HCT116 (cell line): ENCODE data around the gene SEC23A. TPM values are rescaled to one million over a fixed set of nuclear protein-coding genes. Genes with fewer than 3 reads are reported as not detected.

Experiments
- ATAC-seq: fragments of 200-7000 bp; cut with Tn5 transposase; 2 replicates; pipeline ENCODE4 v1.9.1; 2020; ENCODE audit warnings: mild to moderate bottlenecking, moderate library complexity
- BruUV-seq: library from RNA; stranded (reverse); fragments of 400-500 nt; replicated peaks from 2 replicates; lab custom pipeline; 2021; lab: Mats Ljungman, UMichigan
- CTCF ChIA-PET: fragments of 300-600 bp; sonication (Branson Sonifier 250); formaldehyde crosslinking; loops from one replicate; lab custom pipeline; 2021; ENCODE audit warnings: antibody characterized with exemption; lab: Charles Lee
- POLR2A ChIA-PET: fragments of 300-600, 350-600 bp; sonication (Branson Sonifier 250); formaldehyde crosslinking; loops from one replicate; lab custom pipeline; 2021; ENCODE audit warnings: antibody characterized with exemption; lab: Charles Lee
- RAD21 ChIA-PET, 2 experiments: fragments of 300-600 bp; sonication (Branson Sonifier 250); formaldehyde crosslinking; loops; one replicate each; lab custom pipeline; 2023; ENCODE audit warnings: low total read pairs in 2 of 2; ENCODE audit not compliant: uncharacterized antibody in 2 of 2, unreplicated experiment in 2 of 2, low non-redundant PET in 1 of 2; lab: Charles Lee
- DNase-seq: peaks from one replicate; pipeline ENCODE4 v3.0.0-alpha.2; 2010; ENCODE audit warnings: low read depth, low spot score
- H2AFZ ChIP-seq: fragments of 200-600 bp; shearing (Covaris generic), sonication (generic); 2 replicates; pipeline ENCODE4 v1.6.1; 2017; ENCODE audit warnings: low read depth, mixed run types, mixed read lengths, antibody characterized with exemption, low read length; ENCODE audit not compliant: poor library complexity, severe bottlenecking
- H3K27ac ChIP-seq: 2 replicates; pipeline ENCODE4 v1.5.1; 2012; ENCODE audit warnings: low read depth, low read length
- H3K27me3 ChIP-seq: fragments of 200-600 bp; sonication (generic); 2 replicates; pipeline ENCODE4 v1.6.1; 2016; ENCODE audit warnings: mixed run types, low read length, mixed read lengths; ENCODE audit not compliant: insufficient read depth
- H3K36me3 ChIP-seq, 2 experiments: fragments of 200-500 bp in 1 of 2; fragments of 200-600 bp in 1 of 2; sonication (Bioruptor generic) in 1 of 2; sonication (generic) in 1 of 2; 2 replicates each; pipeline versions ENCODE4 v1.5.1 to v1.6.1; 2014 to 2016; ENCODE audit warnings: low read length in 2 of 2, inconsistent platforms in 1 of 2, mixed read lengths in 1 of 2, mixed run types in 1 of 2; ENCODE audit not compliant: insufficient read depth in 2 of 2, control insufficient read depth in 1 of 2
- H3K4me1 ChIP-seq, 2 experiments: fragments of 200-600 bp in 1 of 2; sonication (generic) in 1 of 2; 2 replicates each; pipeline versions ENCODE4 v1.5.1 to v1.6.1; 2012 to 2017; ENCODE audit warnings: low read length in 2 of 2, inconsistent platforms in 1 of 2, mild to moderate bottlenecking in 1 of 2, mixed read lengths in 1 of 2, mixed run types in 1 of 2, moderate library complexity in 1 of 2; ENCODE audit not compliant: insufficient read depth in 2 of 2, control insufficient read depth in 1 of 2
- H3K4me2 ChIP-seq: fragments of 200-600 bp; sonication (generic); 2 replicates; pipeline ENCODE4 v1.6.1; 2017; ENCODE audit warnings: mixed run types, low read length, mixed read lengths
- H3K4me3 ChIP-seq, 2 experiments: fragments of 200-600 bp in 1 of 2; sonication (generic) in 1 of 2; replicated peaks in 1 of 2; 2 replicates each; pipeline ENCODE4 v1.5.1; 2011 to 2016; ENCODE audit warnings: low read length in 2 of 2, control low read depth in 1 of 2, low read depth in 1 of 2, mild to moderate bottlenecking in 1 of 2, mixed read lengths in 1 of 2, mixed run types in 1 of 2
- H3K79me2 ChIP-seq: fragments of 200-600 bp; sonication (generic); 2 replicates; pipeline ENCODE4 v1.6.1; 2017; ENCODE audit warnings: mild to moderate bottlenecking, mixed run types, low read length, moderate library complexity, mixed read lengths; ENCODE audit not compliant: insufficient read depth
- H3K9ac ChIP-seq: fragments of 200-600 bp; sonication (generic); 2 replicates; pipeline ENCODE4 v1.6.1; 2016; ENCODE audit warnings: low read length, mixed read lengths
- H3K9me2 ChIP-seq: fragments of 200-600 bp; sonication (generic), shearing (Covaris generic); 2 replicates; pipeline ENCODE4 v1.6.1; 2017; ENCODE audit warnings: mixed run types, mild to moderate bottlenecking, moderate library complexity; ENCODE audit not compliant: insufficient read depth
- H3K9me3 ChIP-seq, 2 experiments: fragments of 200-500 bp in 1 of 2; fragments of 200-600 bp in 1 of 2; sonication (Bioruptor generic) in 1 of 2; sonication (generic) in 1 of 2; 2 replicates each; pipeline ENCODE4 v1.6.1; 2014 to 2017; ENCODE audit warnings: low read length in 2 of 2, mixed read lengths in 2 of 2, inconsistent platforms in 1 of 2, low read depth in 1 of 2, mild to moderate bottlenecking in 1 of 2, mixed run types in 1 of 2, moderate library complexity in 1 of 2; ENCODE audit not compliant: control insufficient read depth in 1 of 2, insufficient read depth in 1 of 2
- H4K20me1 ChIP-seq: fragments of 200-600 bp; sonication (generic), shearing (Covaris generic); 2 replicates; pipeline ENCODE4 v1.6.1; 2017; ENCODE audit warnings: mixed run types, mild to moderate bottlenecking, moderate library complexity; ENCODE audit not compliant: insufficient read depth
- CBX3 ChIP-seq: IDR thresholded peaks from 2 replicates; pipeline ENCODE4 v1.6.1; 2012; ENCODE audit warnings: low read depth
- EGR1 ChIP-seq: IDR thresholded peaks from 2 replicates; pipeline ENCODE4 v1.6.1; 2012; ENCODE audit warnings: low read depth
- EZH2 ChIP-seq: fragments of 200-600 bp; sonication (generic); IDR thresholded peaks from 2 replicates; pipeline ENCODE4 v1.6.1; 2017; ENCODE audit warnings: antibody characterized with exemption, mixed run types
- JUND ChIP-seq: IDR thresholded peaks from 2 replicates; pipeline ENCODE4 v1.6.1; 2012
- POLR2AphosphoS5 ChIP-seq: IDR thresholded peaks from 2 replicates; pipeline ENCODE4 v1.6.1; 2011; ENCODE audit warnings: mild to moderate bottlenecking, low read depth, low read length, moderate library complexity
- SIN3A ChIP-seq: IDR thresholded peaks from 2 replicates; pipeline ENCODE4 v1.6.1; 2012; ENCODE audit warnings: low read depth
- SRF ChIP-seq: IDR thresholded peaks from 2 replicates; pipeline ENCODE4 v1.6.1; 2012; ENCODE audit warnings: low read depth
- intact Hi-C: fragments of 100-400 bp; cut with micrococcal nuclease; formaldehyde crosslinking; loops from 2 replicates; pipeline ENCODE4 v1.10.0; 2022
- total RNA-seq: library from RNA; stranded (reverse); gene quantifications from one replicate; pipeline ENCODE4 v1.2.1, GENCODE V29; 2021; ENCODE audit not compliant: unreplicated experiment
- TF ChIP-seq, protein P1 (sequence below): IDR thresholded peaks from 2 replicates; pipeline ENCODE4 v1.6.1; 2012; ENCODE audit warnings: low read depth
- TF ChIP-seq, protein P2 (sequence below): IDR thresholded peaks from 2 replicates; pipeline ENCODE4 v1.6.1; 2012
- TF ChIP-seq, protein P3 (sequence below), 3 experiments: fragments of 200-600 bp in 1 of 3; sonication (generic) in 1 of 3; IDR thresholded peaks in 2 of 3; conservative IDR thresholded peaks in 1 of 3; 2 replicates each; pipeline ENCODE4 v1.5.1; 2012 to 2017; ENCODE audit warnings: low read depth in 2 of 3, low read length in 2 of 3, antibody characterized with exemption in 1 of 3, borderline replicate concordance in 1 of 3, control low read depth in 1 of 3, mild to moderate bottlenecking in 1 of 3, mixed read lengths in 1 of 3, mixed run types in 1 of 3, moderate library complexity in 1 of 3; ENCODE audit not compliant: insufficient read depth in 1 of 3

SEC23A gene
- total RNA-seq, 1 experiment from 2014 or later, result 81.7 TPM

DNA sequence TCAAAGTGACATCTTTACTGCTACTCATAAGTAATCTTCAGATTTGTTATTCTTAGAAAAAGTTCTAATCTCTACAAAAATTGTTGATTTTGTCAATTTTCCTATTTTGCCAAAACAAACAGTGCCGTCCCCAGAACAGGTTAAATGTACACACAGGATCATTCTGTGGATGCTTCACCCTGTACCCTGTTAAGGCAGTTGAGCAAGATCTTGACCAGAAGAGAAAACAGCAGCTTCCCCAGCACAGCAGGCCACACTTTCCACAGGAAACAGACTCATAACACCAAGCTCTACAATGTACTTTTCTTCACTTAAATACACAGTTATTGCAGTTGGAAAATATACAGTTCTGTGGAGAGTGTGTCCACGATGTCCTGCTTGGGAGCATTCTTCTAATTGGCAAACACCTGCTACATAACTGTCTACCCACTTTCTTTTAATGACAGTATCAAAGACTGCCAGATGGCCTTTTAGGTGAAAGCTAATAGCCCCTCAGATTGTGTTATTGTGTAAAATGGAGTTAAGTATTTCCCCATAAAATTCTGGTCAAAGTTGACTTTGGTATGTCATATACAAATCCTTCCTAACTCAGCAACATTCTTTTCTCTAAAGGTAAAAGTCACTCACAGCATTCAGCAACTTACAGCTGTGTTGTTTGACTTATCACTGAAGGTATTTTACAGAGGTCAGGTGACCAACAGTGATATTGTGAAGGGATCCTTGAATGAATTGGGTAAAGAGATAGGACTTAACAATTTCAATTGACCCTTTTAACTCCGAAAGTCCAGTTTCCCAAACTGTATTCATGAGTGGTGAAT, 77.0 kb downstream of the SEC23A start:
- CTCF ChIA-PET, result interaction anchor here (1.4 to 1.5 kb wide), 2 partner anchors 9 to 11 kb away, joined by 3 to 6 read pairs; no protein-coding TSS in a partner anchor
- no peak for DNase-seq
- no peak for TF ChIP-seq POLR2AphosphoS5
- TF ChIP-seq SRF, result no peak
- no peak for TF ChIP-seq CBX3
- TF ChIP-seq, protein P1, sequence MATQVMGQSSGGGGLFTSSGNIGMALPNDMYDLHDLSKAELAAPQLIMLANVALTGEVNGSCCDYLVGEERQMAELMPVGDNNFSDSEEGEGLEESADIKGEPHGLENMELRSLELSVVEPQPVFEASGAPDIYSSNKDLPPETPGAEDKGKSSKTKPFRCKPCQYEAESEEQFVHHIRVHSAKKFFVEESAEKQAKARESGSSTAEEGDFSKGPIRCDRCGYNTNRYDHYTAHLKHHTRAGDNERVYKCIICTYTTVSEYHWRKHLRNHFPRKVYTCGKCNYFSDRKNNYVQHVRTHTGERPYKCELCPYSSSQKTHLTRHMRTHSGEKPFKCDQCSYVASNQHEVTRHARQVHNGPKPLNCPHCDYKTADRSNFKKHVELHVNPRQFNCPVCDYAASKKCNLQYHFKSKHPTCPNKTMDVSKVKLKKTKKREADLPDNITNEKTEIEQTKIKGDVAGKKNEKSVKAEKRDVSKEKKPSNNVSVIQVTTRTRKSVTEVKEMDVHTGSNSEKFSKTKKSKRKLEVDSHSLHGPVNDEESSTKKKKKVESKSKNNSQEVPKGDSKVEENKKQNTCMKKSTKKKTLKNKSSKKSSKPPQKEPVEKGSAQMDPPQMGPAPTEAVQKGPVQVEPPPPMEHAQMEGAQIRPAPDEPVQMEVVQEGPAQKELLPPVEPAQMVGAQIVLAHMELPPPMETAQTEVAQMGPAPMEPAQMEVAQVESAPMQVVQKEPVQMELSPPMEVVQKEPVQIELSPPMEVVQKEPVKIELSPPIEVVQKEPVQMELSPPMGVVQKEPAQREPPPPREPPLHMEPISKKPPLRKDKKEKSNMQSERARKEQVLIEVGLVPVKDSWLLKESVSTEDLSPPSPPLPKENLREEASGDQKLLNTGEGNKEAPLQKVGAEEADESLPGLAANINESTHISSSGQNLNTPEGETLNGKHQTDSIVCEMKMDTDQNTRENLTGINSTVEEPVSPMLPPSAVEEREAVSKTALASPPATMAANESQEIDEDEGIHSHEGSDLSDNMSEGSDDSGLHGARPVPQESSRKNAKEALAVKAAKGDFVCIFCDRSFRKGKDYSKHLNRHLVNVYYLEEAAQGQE, result no peak
- no peak for TF ChIP-seq JUND
- TF ChIP-seq, protein P2, sequence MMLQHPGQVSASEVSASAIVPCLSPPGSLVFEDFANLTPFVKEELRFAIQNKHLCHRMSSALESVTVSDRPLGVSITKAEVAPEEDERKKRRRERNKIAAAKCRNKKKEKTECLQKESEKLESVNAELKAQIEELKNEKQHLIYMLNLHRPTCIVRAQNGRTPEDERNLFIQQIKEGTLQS, result no peak
- no peak for TF ChIP-seq EZH2
- TF ChIP-seq, protein P3, sequence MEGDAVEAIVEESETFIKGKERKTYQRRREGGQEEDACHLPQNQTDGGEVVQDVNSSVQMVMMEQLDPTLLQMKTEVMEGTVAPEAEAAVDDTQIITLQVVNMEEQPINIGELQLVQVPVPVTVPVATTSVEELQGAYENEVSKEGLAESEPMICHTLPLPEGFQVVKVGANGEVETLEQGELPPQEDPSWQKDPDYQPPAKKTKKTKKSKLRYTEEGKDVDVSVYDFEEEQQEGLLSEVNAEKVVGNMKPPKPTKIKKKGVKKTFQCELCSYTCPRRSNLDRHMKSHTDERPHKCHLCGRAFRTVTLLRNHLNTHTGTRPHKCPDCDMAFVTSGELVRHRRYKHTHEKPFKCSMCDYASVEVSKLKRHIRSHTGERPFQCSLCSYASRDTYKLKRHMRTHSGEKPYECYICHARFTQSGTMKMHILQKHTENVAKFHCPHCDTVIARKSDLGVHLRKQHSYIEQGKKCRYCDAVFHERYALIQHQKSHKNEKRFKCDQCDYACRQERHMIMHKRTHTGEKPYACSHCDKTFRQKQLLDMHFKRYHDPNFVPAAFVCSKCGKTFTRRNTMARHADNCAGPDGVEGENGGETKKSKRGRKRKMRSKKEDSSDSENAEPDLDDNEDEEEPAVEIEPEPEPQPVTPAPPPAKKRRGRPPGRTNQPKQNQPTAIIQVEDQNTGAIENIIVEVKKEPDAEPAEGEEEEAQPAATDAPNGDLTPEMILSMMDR (IDR thresholded peaks at IDR 0.05 in 2 of 3, conservative IDR thresholded peaks at IDR 0.05 in 1 of 3; ENCODE audit: borderline replicate concordance in 1 of 3, insufficient read depth in 1 of 3, low read depth in 2 of 3, low read length in 2 of 3), result no peak
- TF ChIP-seq EGR1, result no peak
- TF ChIP-seq SIN3A, result no peak
- TF ChIP-seq, all 23 proteins: peak for 0
- H2AFZ ChIP-seq, result no peak overlapping the region
- no peaks in the 10 kb centered on the region for H3K9me3 ChIP-seq
- no TSS peak for BruUV-seq
- H3K27ac ChIP-seq, result no peak overlapping the region
- ChIA-PET RAD21 (no interaction called here), POLR2A (no interaction called here)
- H3K79me2 ChIP-seq, result no peaks in the 10 kb centered on the region
- no peaks in the 10 kb centered on the region for H3K27me3 ChIP-seq
- H3K4me3 ChIP-seq, result no peak overlapping the region
- ATAC-seq, result no peak
- H3K9me2 ChIP-seq, result no peaks in the 10 kb centered on the region
- H3K4me2 ChIP-seq, result no peak overlapping the region
- intact Hi-C loops, result no loop called here
- no peaks in the 10 kb centered on the region for H4K20me1 ChIP-seq
- H3K4me1 ChIP-seq, result no peaks in the 10 kb centered on the region
- H3K36me3 ChIP-seq, result peaks cover 0 to 3% of the 10 kb centered on the region in 2 experiments; a peak in 1 of 4 replicates
- no peak overlapping the region for H3K9ac ChIP-seq
